Measurements from ENCODE around the gene KSR1. TPM values are rescaled to one million over a fixed set of nuclear protein-coding genes. Genes with fewer than 3 reads are reported as not detected.
A peak's percentile ranks its signal among the peaks of the same experiment; 100 is the strongest.

Gene KSR1
- total RNA-seq, 2 donors from 2014 or later, result 132 to 194 TPM

DNA sequence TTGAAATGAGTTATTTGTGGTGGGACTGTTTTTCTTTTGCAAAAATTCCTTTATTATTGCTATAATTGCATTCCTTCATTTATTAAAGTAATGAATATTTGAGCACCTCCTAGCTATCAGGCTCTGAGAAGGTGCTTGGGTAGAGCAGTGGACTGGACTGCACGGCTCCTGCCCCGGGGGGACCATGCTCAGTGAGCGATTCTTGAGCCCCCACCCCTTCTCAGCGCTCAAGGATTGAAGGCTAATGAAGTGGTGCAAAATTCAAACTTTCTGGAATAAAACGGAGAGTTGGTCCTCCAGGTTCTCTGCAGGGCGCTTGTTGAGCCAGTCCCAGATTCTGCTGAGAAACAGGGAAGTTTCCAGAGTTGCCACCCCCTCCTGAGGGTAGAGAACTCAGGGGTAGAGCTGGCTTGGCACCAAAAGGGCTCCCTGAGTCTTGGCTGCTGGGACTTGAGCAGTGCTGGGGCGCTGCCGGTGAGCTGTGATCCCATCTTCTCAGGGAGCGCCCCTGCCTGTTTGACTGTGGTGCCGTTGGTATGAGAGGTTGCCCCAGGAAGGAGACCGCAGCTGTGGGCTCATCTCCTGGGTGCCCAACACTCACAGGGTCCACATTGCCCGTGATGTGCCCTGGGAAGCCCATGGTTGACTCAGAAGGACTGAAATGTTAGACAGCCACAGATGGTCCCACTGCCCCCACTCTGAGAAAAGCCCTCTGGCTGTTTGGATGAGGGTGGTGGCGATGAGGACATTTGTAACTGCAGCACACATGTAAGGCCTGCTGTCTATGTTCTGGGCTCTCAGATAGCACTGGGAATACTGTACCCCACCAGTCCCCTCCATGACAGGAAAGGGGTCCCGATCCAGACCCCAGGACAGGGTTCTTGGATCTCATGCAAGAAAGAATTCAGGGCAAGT, 20.0 kb downstream of the KSR1 start:
- Mint-ChIP-seq H3K9me3 (no peaks in the 10 kb centered on the region), H3K27ac (peak overlapping the region; percentile 97 to 98)

DNA sequence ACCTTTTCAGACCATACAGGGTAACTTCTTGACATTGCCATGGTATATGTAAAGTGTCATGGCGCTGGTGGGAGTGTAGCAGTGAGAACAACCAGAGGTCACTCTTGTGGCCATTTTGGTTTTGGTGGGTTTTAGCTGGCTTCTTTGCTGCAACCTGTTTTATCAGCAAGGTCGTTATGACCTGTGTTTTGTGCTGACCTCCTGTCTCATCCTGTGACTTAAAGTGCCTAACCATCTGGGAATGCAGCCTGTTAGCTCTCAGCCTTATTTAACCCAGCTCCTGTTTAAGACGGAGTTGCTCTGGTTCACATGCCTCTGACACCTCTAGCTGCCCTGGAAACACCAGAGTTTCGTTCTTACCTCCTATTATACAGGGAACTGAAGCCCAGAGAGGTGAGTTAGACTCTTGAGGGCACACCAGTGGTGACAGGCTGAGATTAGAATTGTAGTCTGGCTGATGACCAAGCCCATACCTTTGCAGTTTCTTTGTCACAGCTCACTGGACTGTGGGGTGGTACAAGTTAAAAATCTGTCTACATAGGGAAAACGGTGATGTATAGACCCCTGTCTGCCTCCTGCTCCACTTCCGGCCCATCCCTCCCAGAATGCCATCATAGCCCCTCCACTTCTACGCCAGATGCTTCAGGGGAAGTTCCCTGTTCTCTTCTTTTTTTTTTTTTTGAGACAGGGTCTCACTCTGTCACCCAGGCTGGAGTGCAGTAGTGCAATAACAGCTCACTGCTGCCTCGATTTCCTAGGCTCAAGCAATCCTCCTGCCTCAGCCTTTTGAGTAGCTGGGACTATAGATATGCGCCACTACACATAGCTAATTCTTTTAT, 21.0 kb downstream of the KSR1 start:
- Mint-ChIP-seq H3K36me3 (peaks cover 0 to 25% of the 10 kb centered on the region in 2 donors), H3K27ac (peak overlapping the region in 1 of 2 donors; percentile 24), H3K9me3 (no peaks in the 10 kb centered on the region)
- no peak for ATAC-seq
- no peak for DNase-seq (ENCODE audit: low spot score in 2 of 2)

More for the DNA sequence above, 20.0 kb downstream of the KSR1 start:
- DNase-seq (ENCODE audit: low spot score in 2 of 2), result no peak
- peaks cover 0 to 16% of the 10 kb centered on the region in 2 donors for H3K36me3 Mint-ChIP-seq
- ATAC-seq, result no peak

- H3K9me3 Mint-ChIP-seq, result no peaks in the 10 kb centered on the region
- ATAC-seq (no peak), DNase-seq (ENCODE audit: low spot score in 2 of 2) (no peak)
- H3K36me3 Mint-ChIP-seq, result peaks cover 0 to 33% of the 10 kb centered on the region in 2 donors
- H3K27ac Mint-ChIP-seq, result peak overlapping the region in 1 of 2 donors; percentile 24
Observed at GRCh38 chr17:27477971-27478684, 21.9 kb downstream of the KSR1 start.

GRCh38 chr17:27478901-27479538, 22.8 kb downstream of the KSR1 start:
- Mint-ChIP-seq H3K27ac (no peak overlapping the region), H3K36me3 (peaks cover 5 to 39% of the 10 kb centered on the region in 2 donors), H3K9me3 (no peaks in the 10 kb centered on the region)
- DNase-seq (ENCODE audit: low spot score in 2 of 2) (no peak), ATAC-seq (no peak)

DNA sequence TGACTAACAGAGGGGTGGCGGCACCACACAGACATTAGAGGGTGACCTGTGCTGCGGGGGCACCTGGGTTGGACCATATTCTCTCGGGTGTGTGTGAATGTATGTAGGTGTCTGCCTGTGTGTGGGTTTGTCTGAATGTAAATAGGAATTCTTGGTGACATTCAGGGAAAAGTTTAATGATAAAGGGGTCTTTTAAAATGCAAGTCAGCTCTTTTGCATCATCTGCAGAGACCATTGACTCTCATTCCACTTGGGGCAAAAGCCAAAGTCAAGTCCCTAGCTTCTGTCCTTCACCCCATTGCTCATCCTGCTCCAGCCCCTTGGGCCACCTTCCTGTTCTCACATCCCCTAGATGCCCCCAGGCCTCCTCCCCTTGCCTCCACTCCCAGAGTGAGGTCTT, 23.6 kb downstream of the KSR1 start:
- DNase-seq (ENCODE audit: low spot score in 2 of 2) (no peak), ATAC-seq (no peak)
- Mint-ChIP-seq H3K9me3 (no peaks in the 10 kb centered on the region), H3K27ac (peak overlapping the region in 1 of 2 donors; percentile 93), H3K36me3 (peaks cover 5 to 42% of the 10 kb centered on the region in 2 donors)

DNA sequence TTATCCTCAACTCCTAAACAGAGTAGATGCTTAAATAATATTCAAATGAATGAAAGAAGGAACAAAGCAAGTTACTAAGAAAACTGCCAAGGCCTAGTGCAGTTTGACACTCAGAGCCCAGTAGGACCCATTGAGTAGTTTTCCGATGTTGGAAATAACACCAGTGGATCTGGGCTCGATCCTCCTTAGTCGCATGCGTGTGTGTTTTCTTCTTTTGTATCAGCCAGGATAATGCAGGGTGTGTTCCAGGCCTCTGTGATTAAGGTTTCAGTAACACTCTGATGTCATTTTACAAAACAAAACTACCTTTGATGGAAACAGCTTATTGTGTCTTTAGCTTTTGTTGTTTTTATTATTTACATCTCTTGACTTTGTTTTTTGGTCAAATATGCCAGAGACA, 24.5 kb downstream of the KSR1 start:
- peak overlapping the region in 1 of 2 donors; percentile 93 for H3K27ac Mint-ChIP-seq
- no peaks in the 10 kb centered on the region for H3K9me3 Mint-ChIP-seq
- H3K36me3 Mint-ChIP-seq, result peaks cover 5 to 43% of the 10 kb centered on the region in 2 donors
- ATAC-seq, result peak in 1 of 2 donors; percentile 54
- no peak for DNase-seq (ENCODE audit: low spot score in 2 of 2)

DNA sequence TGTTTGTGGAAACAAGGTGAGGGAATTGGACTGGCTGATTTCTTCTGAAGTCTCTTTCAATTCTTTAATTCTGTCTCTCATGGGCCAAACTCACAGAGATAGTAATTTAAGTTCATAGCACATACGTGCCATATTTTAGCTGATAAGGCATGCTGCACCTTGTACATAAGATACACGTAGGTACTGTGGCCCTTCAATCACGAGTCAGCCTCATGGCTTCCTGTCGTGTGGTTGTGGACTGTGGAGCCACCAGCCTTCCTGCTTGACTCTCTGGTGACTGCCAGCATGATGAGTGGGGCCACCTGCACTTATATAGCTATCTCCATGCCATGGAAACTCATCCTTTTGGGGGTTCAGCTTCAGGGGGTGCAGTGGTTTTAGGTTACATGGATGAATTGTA, 25.1 kb downstream of the KSR1 start:
- no peak for DNase-seq (ENCODE audit: low spot score in 2 of 2)

DNA sequence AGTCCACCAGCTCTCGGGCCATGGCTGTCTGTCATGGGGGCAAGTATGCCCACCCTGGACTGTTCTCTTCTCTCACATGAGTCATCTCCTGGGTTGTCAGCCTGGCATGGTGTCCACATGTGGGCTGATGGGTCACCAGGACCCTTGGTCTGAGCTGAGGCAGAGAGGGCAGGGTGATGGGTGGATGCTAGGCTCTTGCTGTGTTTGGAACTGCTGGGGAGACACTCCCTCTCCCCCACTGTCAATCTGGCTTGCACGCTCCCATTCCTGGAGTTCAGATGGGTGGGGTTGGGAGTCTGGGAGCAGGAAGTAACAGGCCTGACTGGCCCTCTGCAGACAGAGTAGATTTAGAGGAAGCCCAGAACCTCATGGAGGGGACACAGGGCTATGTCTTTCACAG, 28.9 kb downstream of the KSR1 start:
- no peaks in the 10 kb centered on the region for H3K9me3 Mint-ChIP-seq
- ATAC-seq, result no peak
- H3K27ac Mint-ChIP-seq, result peak overlapping the region in 1 of 2 donors; percentile 47
- no peak for DNase-seq (ENCODE audit: low spot score in 2 of 2)
- H3K36me3 Mint-ChIP-seq, result peaks cover 5 to 63% of the 10 kb centered on the region in 2 donors

More for the DNA sequence above, 25.1 kb downstream of the KSR1 start:
- ATAC-seq, result peak; percentile 74 to 84
- peak overlapping the region; percentile 10 to 91 for H3K27ac Mint-ChIP-seq
- peaks cover 5 to 43% of the 10 kb centered on the region in 2 donors for H3K36me3 Mint-ChIP-seq
- no peaks in the 10 kb centered on the region for H3K9me3 Mint-ChIP-seq

GRCh38 chr17:27485716-27486495, 29.7 kb downstream of the KSR1 start:
- no peak for DNase-seq (ENCODE audit: low spot score in 2 of 2)
- Mint-ChIP-seq H3K27ac (peak overlapping the region in 1 of 2 donors; percentile 47), H3K36me3 (peaks cover 5 to 63% of the 10 kb centered on the region in 2 donors), H3K9me3 (no peaks in the 10 kb centered on the region)
- ATAC-seq, result no peak

DNA sequence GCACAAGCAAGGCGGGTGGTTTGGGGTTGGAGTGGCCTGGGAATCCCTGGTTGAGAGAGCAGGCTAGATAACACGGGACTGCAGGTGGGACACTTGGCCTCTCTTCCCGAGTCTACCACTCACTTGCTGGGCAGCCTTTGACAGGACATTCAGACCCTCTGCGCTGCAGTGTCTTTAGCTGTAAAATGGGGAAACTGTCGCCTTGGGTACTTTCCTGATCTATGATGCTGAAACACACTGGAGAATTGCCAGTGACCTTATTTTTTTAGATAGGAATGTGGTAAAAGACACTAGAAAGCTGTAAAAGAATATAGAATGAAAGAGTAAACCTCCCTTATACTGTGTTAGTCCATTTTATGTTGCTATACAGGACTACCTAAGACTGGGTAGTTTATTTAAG, 30.5 kb downstream of the KSR1 start:
- no peak for ATAC-seq
- Mint-ChIP-seq H3K36me3 (peaks cover 5 to 58% of the 10 kb centered on the region in 2 donors), H3K27ac (no peak overlapping the region), H3K9me3 (no peaks in the 10 kb centered on the region)
- DNase-seq (ENCODE audit: low spot score in 2 of 2), result no peak

DNA sequence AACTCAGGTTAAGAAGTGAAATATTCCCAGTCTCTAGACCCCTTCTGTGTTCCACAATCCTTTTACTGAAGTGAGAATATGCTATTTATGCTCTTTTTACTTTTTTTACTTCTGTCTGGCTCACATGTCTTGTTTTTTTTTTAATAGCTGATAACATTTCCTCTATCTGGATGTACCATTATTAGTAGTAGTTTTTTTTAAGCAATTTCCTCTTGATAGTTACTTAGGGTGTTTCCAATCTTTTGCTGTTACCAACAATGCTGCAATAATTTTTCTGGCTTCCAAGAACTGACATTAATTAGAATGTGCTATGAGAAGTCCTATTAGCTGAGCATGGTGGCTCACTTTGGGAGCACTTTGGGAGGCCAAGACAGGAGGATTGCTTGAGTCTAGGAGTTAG, 32.0 kb downstream of the KSR1 start:
- peaks cover 5 to 46% of the 10 kb centered on the region in 2 donors for H3K36me3 Mint-ChIP-seq
- H3K9me3 Mint-ChIP-seq, result no peaks in the 10 kb centered on the region
- DNase-seq (ENCODE audit: low spot score in 2 of 2) (no peak), ATAC-seq (no peak)
- peak overlapping the region in 1 of 2 donors; percentile 4 for H3K27ac Mint-ChIP-seq

- peak overlapping the region in 1 of 2 donors; percentile 84 for H3K27ac Mint-ChIP-seq
- ATAC-seq (no peak), DNase-seq (ENCODE audit: low spot score in 2 of 2) (no peak)
- peaks cover 0 to 42% of the 10 kb centered on the region in 2 donors for H3K36me3 Mint-ChIP-seq
- H3K9me3 Mint-ChIP-seq, result no peaks in the 10 kb centered on the region
Observed at GRCh38 chr17:27489045-27489715, 32.9 kb downstream of the KSR1 start.

GRCh38 chr17:27490391-27490790, 34.1 kb downstream of the KSR1 start:
- no peak overlapping the region for H3K27ac Mint-ChIP-seq
- DNase-seq (ENCODE audit: low spot score in 2 of 2), result no peak

GRCh38 chr17:27491713-27492190, 35.5 kb downstream of the KSR1 start:
- no peak overlapping the region for H3K27ac Mint-ChIP-seq
- ATAC-seq (peak; percentile 32 to 66), DNase-seq (ENCODE audit: low spot score in 2 of 2) (no peak)
- no peaks in the 10 kb centered on the region for H3K9me3 Mint-ChIP-seq
- H3K36me3 Mint-ChIP-seq, result peaks cover 0 to 31% of the 10 kb centered on the region in 2 donors

More at GRCh38 chr17:27490391-27490790, 34.1 kb downstream of the KSR1 start:
- Mint-ChIP-seq H3K36me3 (peaks cover 0 to 40% of the 10 kb centered on the region in 2 donors), H3K9me3 (no peaks in the 10 kb centered on the region)
- no peak for ATAC-seq

GRCh38 chr17:27492470-27492869, 36.2 kb downstream of the KSR1 start:
- no peaks in the 10 kb centered on the region for H3K9me3 Mint-ChIP-seq

More at GRCh38 chr17:27492470-27492869, 36.2 kb downstream of the KSR1 start:
- no peak for DNase-seq (ENCODE audit: low spot score in 2 of 2)
- Mint-ChIP-seq H3K27ac (peak overlapping the region in 1 of 2 donors; percentile 36), H3K36me3 (peaks cover 0 to 34% of the 10 kb centered on the region in 2 donors)
- no peak for ATAC-seq
